Endothelial cell of umbilical vein (primary cell): Measurements from ENCODE around the gene BCL11B. TPM values are rescaled to one million over a fixed set of nuclear protein-coding genes. Genes with fewer than 3 reads are reported as not detected.

Experiments used
- BruUV-seq: library from RNA; stranded (reverse); fragments of 400-500 nt; replicated peaks from 2 replicates; lab custom pipeline; 2021; lab: Mats Ljungman, UMichigan
- CTCF ChIA-PET: fragments of 300-600, 350-600 bp; sonication (Branson Sonifier 250); formaldehyde crosslinking; loops from one replicate; lab custom pipeline; 2021; ENCODE audit warnings: antibody characterized with exemption, inconsistent platforms; lab: Charles Lee
- POLR2A ChIA-PET: fragments of 300-600, 350-600 bp; sonication (Branson Sonifier 250); formaldehyde crosslinking; loops from one replicate; lab custom pipeline; 2021; ENCODE audit warnings: antibody characterized with exemption, inconsistent platforms; lab: Charles Lee
- DNase-seq: peaks from one replicate; pipeline ENCODE4 v3.0.0-alpha.2; 2011; ENCODE audit warnings: low read depth, low spot score
- FAIRE-seq: peaks from 2 replicates; lab custom pipeline; 2011; peaks lifted over from hg19 to GRCh38; lab: Jason Lieb, UNC
- H2AFZ ChIP-seq: 2 replicates; pipeline ENCODE4 v1.6.0; 2012; ENCODE audit warnings: low read depth, low read length, control low read depth, inconsistent platforms
- H3K27ac ChIP-seq: 2 replicates; pipeline ENCODE4 v1.5.1; 2011; ENCODE audit warnings: low read depth, mild to moderate bottlenecking, control low read depth, low read length, moderate library complexity; ENCODE audit not compliant: insufficient read depth
- H3K27me3 ChIP-seq, 2 experiments: 2 replicates each; pipeline versions ENCODE4 v1.6.0 to v1.6.1; 2011; ENCODE audit warnings: low read length in 2 of 2, mixed read lengths in 1 of 2; ENCODE audit not compliant: control insufficient read depth in 2 of 2, insufficient read depth in 2 of 2
- H3K36me3 ChIP-seq, 2 experiments: 2 replicates in 1 of 2; 3 replicates in 1 of 2; pipeline ENCODE4 v1.5.1; 2011; ENCODE audit warnings: low read length in 2 of 2, mild to moderate bottlenecking in 1 of 2, moderate library complexity in 1 of 2; ENCODE audit not compliant: control insufficient read depth in 2 of 2, insufficient read depth in 2 of 2; ENCODE audit errors: extremely low read depth in 1 of 2
- H3K4me1 ChIP-seq: 3 replicates; pipeline ENCODE4 v1.5.1; 2011; ENCODE audit warnings: mild to moderate bottlenecking, low read length; ENCODE audit not compliant: control insufficient read depth, insufficient read depth; ENCODE audit errors: extremely low read depth
- H3K4me2 ChIP-seq: 2 replicates; pipeline ENCODE4 v1.6.1; 2011; ENCODE audit warnings: low read length, control low read depth, mixed read lengths; ENCODE audit not compliant: insufficient read depth
- H3K4me3 ChIP-seq, 3 experiments: fragments of 200-600 bp in 1 of 3; sonication (generic), shearing (Covaris generic) in 1 of 3; replicated peaks in 1 of 3; 2 replicates each; pipeline ENCODE4 v1.5.1; 2011 to 2016; ENCODE audit warnings: control low read depth in 3 of 3, low read length in 3 of 3, mild to moderate bottlenecking in 2 of 3, inconsistent platforms in 1 of 3, low read depth in 1 of 3, moderate library complexity in 1 of 3; ENCODE audit not compliant: insufficient read depth in 1 of 3
- H3K79me2 ChIP-seq: 2 replicates; pipeline ENCODE4 v1.6.0; 2012; ENCODE audit warnings: low read length, inconsistent platforms; ENCODE audit not compliant: control insufficient read depth, insufficient read depth
- H3K9ac ChIP-seq: replicated peaks from 2 replicates; pipeline ENCODE3; 2011; ENCODE audit warnings: low read length, control low read depth; ENCODE audit not compliant: insufficient read depth; ENCODE audit errors: extremely low read depth
- H3K9me1 ChIP-seq: replicated peaks from 3 replicates; pipeline ENCODE4 v1.6.0; 2011; ENCODE audit warnings: mild to moderate bottlenecking, low read length; ENCODE audit not compliant: control insufficient read depth, insufficient read depth; ENCODE audit errors: extremely low read depth
- H3K9me3 ChIP-seq: replicated peaks from 2 replicates; pipeline ENCODE4 v1.5.1; 2012; ENCODE audit warnings: low read length, inconsistent platforms; ENCODE audit not compliant: control insufficient read depth, insufficient read depth
- H4K20me1 ChIP-seq: replicated peaks from 2 replicates; pipeline ENCODE3; 2011; ENCODE audit warnings: mild to moderate bottlenecking, low read length; ENCODE audit not compliant: control insufficient read depth, insufficient read depth; ENCODE audit errors: extremely low read depth
- CTCF ChIP-seq, 2 donors: IDR thresholded peaks; 1 replicate in 1 of 2; 2 replicates in 1 of 2; pipeline ENCODE4 v1.5.1; 2011; ENCODE audit warnings: low read length in 2 of 2, mild to moderate bottlenecking in 2 of 2, moderate library complexity in 2 of 2, control low read depth in 1 of 2, inconsistent platforms in 1 of 2, low read depth in 1 of 2; ENCODE audit not compliant: insufficient read depth in 1 of 2; ENCODE audit errors: extremely low read depth in 1 of 2
- EZH2 ChIP-seq: IDR thresholded peaks from 2 replicates; pipeline ENCODE4 v1.6.1; 2012; ENCODE audit warnings: borderline replicate concordance, low read depth, mild to moderate bottlenecking, moderate library complexity, low read length, inconsistent platforms; ENCODE audit not compliant: severe bottlenecking
- FOS ChIP-seq: IDR thresholded peaks from 2 replicates; pipeline ENCODE4 v1.6.1; 2011; ENCODE audit warnings: mild to moderate bottlenecking, low read length, moderate library complexity, borderline replicate concordance; ENCODE audit not compliant: insufficient read depth
- GATA2 ChIP-seq: IDR thresholded peaks from 2 replicates; pipeline ENCODE4 v1.7.0; 2011; ENCODE audit warnings: low read depth, mild to moderate bottlenecking, moderate library complexity, mixed read lengths, low read length; ENCODE audit not compliant: insufficient read length, insufficient read depth
- JUN ChIP-seq: IDR thresholded peaks from 2 replicates; pipeline ENCODE4 v1.6.1; 2011; ENCODE audit warnings: borderline replicate concordance, low read depth; ENCODE audit not compliant: insufficient read length, insufficient read depth
- MAX ChIP-seq: IDR thresholded peaks from 2 replicates; pipeline ENCODE4 v1.6.1; 2011; ENCODE audit not compliant: insufficient read depth, insufficient read length
- MYC ChIP-seq: IDR thresholded peaks from one replicate; pipeline ENCODE4 v1.6.1; 2011; ENCODE audit warnings: mild to moderate bottlenecking, low read depth, low read length
- POLR2A ChIP-seq: IDR thresholded peaks from 2 replicates; pipeline ENCODE4 v1.6.1; 2012; ENCODE audit warnings: low read depth, mild to moderate bottlenecking, control low read depth, low read length
- POLR2AphosphoS5 ChIP-seq: IDR thresholded peaks from 2 replicates; pipeline ENCODE4 v1.6.1; 2012; ENCODE audit warnings: low read depth, mild to moderate bottlenecking, control low read depth, low read length, moderate library complexity; ENCODE audit not compliant: insufficient read depth
- dilution Hi-C: fragments of 300-500 bp; cut with MboI; formaldehyde crosslinking; loops from one replicate; pipeline ENCODE4 v1.15.0; 2019; ENCODE audit warnings: low sequenced_read_pairs; ENCODE audit not compliant: extremely low pct_ligation_motif_present
- intact Hi-C: fragments of 100-400 bp; cut with micrococcal nuclease; formaldehyde crosslinking; loops from one replicate; pipeline ENCODE4 v1.10.0; 2022
- polyA plus RNA-seq, 4 experiments: library from polyadenylated mRNA; depleted of rRNA in 3 of 4; stranded (reverse) in 3 of 4; unstranded in 1 of 4; fragments of >200 nt; gene quantifications; 2 replicates each; pipeline versions ENCODE4 v1.2.1 to v1.2.3, GENCODE V29; 2011 to 2012; ENCODE audit warnings: missing spikeins in 1 of 4
- total RNA-seq: library from RNA; stranded (reverse); gene quantifications from 2 replicates; pipeline ENCODE4 v1.2.3, GENCODE V29; 2021

The BCL11B gene
- total and polyA plus RNA-seq, 2 donors (not counting 3 experiments of a cell fraction or from before 2014, with no cell fraction given): 0.03 to 0.07 TPM

- H3K4me2 ChIP-seq: no peak overlapping the region
- ChIA-PET POLR2A (no interaction called here), CTCF (no interaction called here)
- no peaks in the 10 kb centered on the region for H3K4me1 ChIP-seq
- DNase-seq: no peak
- no peaks in the 10 kb centered on the region for H3K27me3 ChIP-seq
- H3K9ac ChIP-seq: no peak overlapping the region
- intact Hi-C loops: no loop called here
- H4K20me1 ChIP-seq: no peaks in the 10 kb centered on the region
- no peak for FAIRE-seq
- H3K79me2 ChIP-seq: no peaks in the 10 kb centered on the region
- H3K36me3 ChIP-seq: no peaks in the 10 kb centered on the region
- H3K4me3 ChIP-seq: no peak overlapping the region
- dilution Hi-C loops: no loop called here
- H3K9me3 ChIP-seq: peaks cover 2% of the 10 kb centered on the region
- H3K27ac ChIP-seq: no peak overlapping the region
- H2AFZ ChIP-seq: no peak overlapping the region
- TF ChIP-seq EZH2: no peak
- no peak for TF ChIP-seq MYC
- no peak for TF ChIP-seq GATA2
- TF ChIP-seq POLR2A: no peak
- no peak for TF ChIP-seq POLR2AphosphoS5
- TF ChIP-seq MAX: no peak
- TF ChIP-seq FOS: no peak
- TF ChIP-seq JUN: no peak
- no peak for TF ChIP-seq CTCF (IDR thresholded peaks at IDR 0.05; ENCODE audit: extremely low read depth in 1 of 2, insufficient read depth in 1 of 2, low read depth in 1 of 2, low read length in 2 of 2)
- H3K9me1 ChIP-seq: no peaks in the 10 kb centered on the region
- BruUV-seq: no TSS peak
These were observed 123.9 kb downstream of the BCL11B start for GRCh38 chr14:99148131-99148530.
